ENCODE data around the gene GTF3C4. TPM values are rescaled to one million over a fixed set of nuclear protein-coding genes. Genes with fewer than 3 reads are reported as not detected.

GTF3C4 gene
- total RNA-seq, 1 experiment from 2014 or later = 42.5 TPM

GRCh38 chr9:132730054-132731033 is 60.1 kb downstream of the GTF3C4 start:
- no peak overlapping the region for H2BK120ac ChIP-seq (ENCODE audit: low read depth, low read length, poor library complexity, severe bottlenecking)

More at GRCh38 chr9:132730054-132731033, 60.1 kb downstream of the GTF3C4 start:
- no peaks in the 10 kb centered on the region for H3K79me2 ChIP-seq (ENCODE audit: insufficient read depth, low read length)
- no peak overlapping the region for H2AK5ac ChIP-seq (ENCODE audit: insufficient read length, low read length)
- H3K9me3 ChIP-seq (ENCODE audit: control insufficient read depth, low read depth, low read length) = no peaks in the 10 kb centered on the region
- no peak overlapping the region for H2AFZ ChIP-seq (ENCODE audit: low read length)
- H3T11ph ChIP-seq (ENCODE audit: low read length) = no peak overlapping the region
- Mint-ChIP-seq H3K27me3 (ENCODE audit: low read depth) (peaks cover 23% of the 10 kb centered on the region), H3K27ac (peak overlapping the region in 1 of 3 experiments; percentile 72; a peak in 1 of 7 replicates), H3K4me3 (no peak overlapping the region), H3K9me3 (no peaks in the 10 kb centered on the region), H3K36me3 (ENCODE audit: insufficient read depth in 1 of 3, low read depth in 3 of 3) (no peaks in the 10 kb centered on the region), H3K4me1 (peaks cover 0 to 4% of the 10 kb centered on the region in 2 experiments; a peak in 1 of 4 replicates)
- H2BK5ac ChIP-seq (ENCODE audit: insufficient read length, low read length) = no peak overlapping the region
- no peak overlapping the region for H2BK12ac ChIP-seq (ENCODE audit: insufficient read length, low read depth, low read length)
- no peak overlapping the region for H3K18ac ChIP-seq (ENCODE audit: insufficient read length, low read depth, low read length)
- no peak for DNase-seq
- H3K56ac ChIP-seq (ENCODE audit: insufficient read length, low read depth, low read length) = no peak overlapping the region
- H3K27ac ChIP-seq (ENCODE audit: insufficient read length, low read depth, low read length) = no peak overlapping the region
- H4K91ac ChIP-seq (ENCODE audit: insufficient read length, low read depth, low read length) = no peak overlapping the region
- no CpG with 5 or more reads among the region's 16 CpGs for WGBS (ENCODE audit: extremely low coverage, insufficient read length, low lambda C conversion rate)
- H3K79me1 ChIP-seq (ENCODE audit: insufficient read depth, low read depth, low read length, poor library complexity, severe bottlenecking) = no peaks in the 10 kb centered on the region
- H2BK15ac ChIP-seq (ENCODE audit: low read depth, low read length) = no peak overlapping the region
- H3K23me2 ChIP-seq (ENCODE audit: insufficient read length, low read depth, low read length, poor library complexity, severe bottlenecking) = peaks cover 3% of the 10 kb centered on the region
- no peak overlapping the region for H4K5ac ChIP-seq (ENCODE audit: insufficient read length, low read depth, low read length)
- no peak overlapping the region for H3K14ac ChIP-seq (ENCODE audit: insufficient read depth, low read length)
- H3K4ac ChIP-seq (ENCODE audit: low read depth, low read length) = no peak overlapping the region
- H3K27me3 ChIP-seq (ENCODE audit: insufficient read depth, low read length) = no peaks in the 10 kb centered on the region; the same call in 1 of the 2 replicates
- H3K23ac ChIP-seq (ENCODE audit: insufficient read length, low read depth, low read length) = no peak overlapping the region
- no peak for TF ChIP-seq CTCF (conservative IDR thresholded peaks at IDR 0.05)
- no peaks in the 10 kb centered on the region for H4K20me1 ChIP-seq (ENCODE audit: control insufficient read depth, insufficient read depth, insufficient read length)
- H3K4me2 ChIP-seq (ENCODE audit: insufficient read depth, insufficient read length, low read length) = no peak overlapping the region
- no peaks in the 10 kb centered on the region for H3K4me1 ChIP-seq (ENCODE audit: insufficient read depth, low read length)
- H2BK20ac ChIP-seq (ENCODE audit: low read depth, low read length, poor library complexity, severe bottlenecking) = no peak overlapping the region
- no peak overlapping the region for H3K9ac ChIP-seq (ENCODE audit: extremely low read depth, insufficient read length, low read length)
- H4K8ac ChIP-seq (replicated peaks; ENCODE audit: insufficient read length, low read depth, low read length) = no peak overlapping the region

All from H9 (cell line).